Measurements from ENCODE around the gene GCNT3.

GRCh38 chr15:59569477-59569876 is 42.1 kb upstream of the GCNT3 start:
- TF ChIP-seq RAD21 (IDR thresholded peaks at IDR 0.05 in 1 of 2, conservative IDR thresholded peaks at IDR 0.05 in 1 of 2; ENCODE audit: low read depth in 2 of 2, low read length in 2 of 2) (no peak), POLR2A (IDR thresholded peaks at IDR 0.05; ENCODE audit: control extremely low read depth in 1 of 2, low read depth in 2 of 2, low read length in 2 of 2) (no peak), RBBP5 (IDR thresholded peaks at IDR 0.05; ENCODE audit: borderline replicate concordance, low read depth, low read length) (no peak), EGR1 (IDR thresholded peaks at IDR 0.05; ENCODE audit: borderline replicate concordance, low read depth, low read length) (no peak), CTCF (IDR thresholded peaks at IDR 0.05; ENCODE audit: control extremely low read depth in 1 of 3, insufficient read depth in 1 of 3, low read depth in 1 of 3, low read length in 3 of 3) (no peak), MAX (IDR thresholded peaks at IDR 0.05) (no peak), SUZ12 (IDR thresholded peaks at IDR 0.05; ENCODE audit: low read length) (no peak), CHD2 (IDR thresholded peaks at IDR 0.05; ENCODE audit: low read length) (no peak), POLR2AphosphoS5 (IDR thresholded peaks at IDR 0.05; ENCODE audit: low read depth, low read length) (no peak), EP300 (IDR thresholded peaks at IDR 0.05; ENCODE audit: borderline replicate concordance in 1 of 2, low read depth in 2 of 2, low read length in 2 of 2) (no peak), USF2 (IDR thresholded peaks at IDR 0.05; ENCODE audit: low read length) (no peak)
